ENCODE results near the gene FBXL7. TPM values are rescaled to one million over a fixed set of nuclear protein-coding genes. Genes with fewer than 3 reads are reported as not detected.

FBXL7 gene
- total and polyA plus RNA-seq, 2 donors (not counting 3 experiments of a cell fraction or from before 2014, with no cell fraction given): 23.5 to 32.2 TPM

GRCh38 chr5:15834596-15835245 lies 334.7 kb downstream of the FBXL7 start:
- peak overlapping the region; percentile 79 for H3K27ac ChIP-seq (ENCODE audit: insufficient read depth, low read depth, low read length)
- TF ChIP-seq JUN (IDR thresholded peaks at IDR 0.05; ENCODE audit: borderline replicate concordance, insufficient read depth, insufficient read length, low read depth): peak; percentile 58
- TF ChIP-seq MAX (IDR thresholded peaks at IDR 0.05; ENCODE audit: insufficient read depth, insufficient read length): no peak
- TF ChIP-seq FOS (IDR thresholded peaks at IDR 0.05; ENCODE audit: borderline replicate concordance, insufficient read depth, low read length): peak; percentile 87
- TF ChIP-seq POLR2A (IDR thresholded peaks at IDR 0.05; ENCODE audit: low read depth, low read length): no peak
- TF ChIP-seq POLR2AphosphoS5 (IDR thresholded peaks at IDR 0.05; ENCODE audit: insufficient read depth, low read depth, low read length): peak; percentile 34
- TF ChIP-seq GATA2 (IDR thresholded peaks at IDR 0.05; ENCODE audit: insufficient read depth, insufficient read length, low read depth, low read length): peak; percentile 77
- no peak for TF ChIP-seq CTCF (IDR thresholded peaks at IDR 0.05; ENCODE audit: extremely low read depth in 1 of 2, insufficient read depth in 1 of 2, low read depth in 1 of 2, low read length in 2 of 2)
- no peak for TF ChIP-seq MYC (IDR thresholded peaks at IDR 0.05; ENCODE audit: low read depth, low read length)

More at GRCh38 chr5:15834596-15835245, 334.7 kb downstream of the FBXL7 start:
- H3K79me2 ChIP-seq (ENCODE audit: control insufficient read depth, insufficient read depth, low read length): peaks cover 4% of the 10 kb centered on the region
- no peaks in the 10 kb centered on the region for H4K20me1 ChIP-seq (replicated peaks; ENCODE audit: control insufficient read depth, extremely low read depth, insufficient read depth, low read length)
- peaks cover 24% of the 10 kb centered on the region for H3K4me1 ChIP-seq (ENCODE audit: control insufficient read depth, extremely low read depth, insufficient read depth, low read length)
- dilution Hi-C loops (cut with MboI; ENCODE audit: extremely low pct_ligation_motif_present, low sequenced_read_pairs): no loop called here
- ChIA-PET CTCF (interaction anchor here (0.8 to 7.0 kb wide), 15 partner anchors 9 to 729 kb away, joined by 3 to 66 read pairs (median 3); no protein-coding TSS in a partner anchor), POLR2A (no interaction called here)
- BruUV-seq (replicated peaks): no TSS peak
- peak overlapping the region; percentile 64 for H3K9ac ChIP-seq (replicated peaks; ENCODE audit: extremely low read depth, insufficient read depth, low read length)
- H3K4me2 ChIP-seq (ENCODE audit: insufficient read depth, low read length): peak overlapping the region; percentile 88
- peak overlapping the region in 1 of 3 experiments; percentile 27 for H3K4me3 ChIP-seq (replicated peaks in 1 of 3; ENCODE audit: insufficient read depth in 1 of 3, low read depth in 1 of 3, low read length in 3 of 3)
- H3K27me3 ChIP-seq (ENCODE audit: control insufficient read depth in 2 of 2, insufficient read depth in 2 of 2, low read length in 2 of 2): no peaks in the 10 kb centered on the region
- DNase-seq (ENCODE audit: low read depth, low spot score): peak; percentile 94
- peak; percentile 91 for FAIRE-seq
- no peaks in the 10 kb centered on the region for H3K9me1 ChIP-seq (replicated peaks; ENCODE audit: control insufficient read depth, extremely low read depth, insufficient read depth, low read length)
- H3K36me3 ChIP-seq (ENCODE audit: control insufficient read depth in 2 of 2, extremely low read depth in 1 of 2, insufficient read depth in 2 of 2, low read length in 2 of 2): no peaks in the 10 kb centered on the region
- no peaks in the 10 kb centered on the region for H3K9me3 ChIP-seq (replicated peaks; ENCODE audit: control insufficient read depth, insufficient read depth, low read length)
- peak overlapping the region; percentile 50 for H2AFZ ChIP-seq (ENCODE audit: low read depth, low read length)
- intact Hi-C loops (cut with micrococcal nuclease): loop anchor here (1.0 to 5.0 kb wide), 4 partner anchors 17 to 332 kb away; partner anchors contain the start of gene FBXL7

Data from endothelial cell of umbilical vein (primary cell).